Spleen (tissue), 7 donors: Measurements from ENCODE around the gene FIGN.

Experiments used
- POLR2A ChIP-seq, 3 donors: fragments of 450-650 bp; IDR thresholded peaks; one replicate each; pipeline ENCODE4 v1.5.1; 2017; ENCODE audit warnings: antibody characterized with exemption in 3 of 3, mild to moderate bottlenecking in 1 of 3
- POLR2AphosphoS5 ChIP-seq, 3 donors: sonication (generic); formaldehyde crosslinking; IDR thresholded peaks; one replicate each; pipeline ENCODE4 v1.5.1; 2017; ENCODE audit warnings: antibody characterized with exemption in 3 of 3
- TF ChIP-seq, protein P1 (sequence below), 11 experiments: fragments of 200-600 bp in 7 of 11; fragments of 450-650 bp in 4 of 11; sonication (generic) in 4 of 11; IDR thresholded peaks in 8 of 11; conservative IDR thresholded peaks in 3 of 11; 1 replicate in 7 of 11; 2 replicates in 4 of 11; pipeline versions ENCODE4 v1.4.0 to v1.8.0; 2016 to 2021; ENCODE audit warnings: antibody characterized with exemption in 11 of 11, inconsistent platforms in 4 of 11, mild to moderate bottlenecking in 1 of 11
- donor health status: DM: no; HTN: no; CAD: no; lungs with moderate emphysema.
- donor health status: DM: no; HTN: no; CAD: no.
- donor health status: DM: no; HTN: no; CAD: no.

GRCh38 chr2:163708265-163708664, 27.5 kb downstream of the FIGN start:
- TF ChIP-seq, protein P1, sequence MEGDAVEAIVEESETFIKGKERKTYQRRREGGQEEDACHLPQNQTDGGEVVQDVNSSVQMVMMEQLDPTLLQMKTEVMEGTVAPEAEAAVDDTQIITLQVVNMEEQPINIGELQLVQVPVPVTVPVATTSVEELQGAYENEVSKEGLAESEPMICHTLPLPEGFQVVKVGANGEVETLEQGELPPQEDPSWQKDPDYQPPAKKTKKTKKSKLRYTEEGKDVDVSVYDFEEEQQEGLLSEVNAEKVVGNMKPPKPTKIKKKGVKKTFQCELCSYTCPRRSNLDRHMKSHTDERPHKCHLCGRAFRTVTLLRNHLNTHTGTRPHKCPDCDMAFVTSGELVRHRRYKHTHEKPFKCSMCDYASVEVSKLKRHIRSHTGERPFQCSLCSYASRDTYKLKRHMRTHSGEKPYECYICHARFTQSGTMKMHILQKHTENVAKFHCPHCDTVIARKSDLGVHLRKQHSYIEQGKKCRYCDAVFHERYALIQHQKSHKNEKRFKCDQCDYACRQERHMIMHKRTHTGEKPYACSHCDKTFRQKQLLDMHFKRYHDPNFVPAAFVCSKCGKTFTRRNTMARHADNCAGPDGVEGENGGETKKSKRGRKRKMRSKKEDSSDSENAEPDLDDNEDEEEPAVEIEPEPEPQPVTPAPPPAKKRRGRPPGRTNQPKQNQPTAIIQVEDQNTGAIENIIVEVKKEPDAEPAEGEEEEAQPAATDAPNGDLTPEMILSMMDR (IDR thresholded peaks at IDR 0.05 in 8 of 11, conservative IDR thresholded peaks at IDR 0.05 in 3 of 11), result no peak
- TF ChIP-seq POLR2A (IDR thresholded peaks at IDR 0.05) (no peak), POLR2AphosphoS5 (IDR thresholded peaks at IDR 0.05) (no peak)
